WTC11 (cell line): Measurements from ENCODE around the gene DYNC1LI2. TPM values are rescaled to one million over a fixed set of nuclear protein-coding genes. Genes with fewer than 3 reads are reported as not detected.
A peak's percentile ranks its signal among the peaks of the same experiment; 100 is the strongest.

Source experiments
- CREM ChIP-seq: sonication (generic); formaldehyde crosslinking; IDR thresholded peaks from 2 replicates; pipeline ENCODE4 v1.8.1; 2022; ENCODE audit warnings: mild to moderate bottlenecking, missing genetic modification reagents, moderate library complexity
- E2F1 ChIP-seq: sonication (generic); formaldehyde crosslinking; IDR thresholded peaks from 2 replicates; pipeline ENCODE4 v1.8.0; 2022; ENCODE audit warnings: mild to moderate bottlenecking, missing genetic modification reagents
- ETV6 ChIP-seq: sonication (generic); formaldehyde crosslinking; IDR thresholded peaks from 2 replicates; pipeline ENCODE4 v1.8.1; 2022; ENCODE audit warnings: mild to moderate bottlenecking, missing genetic modification reagents
- FOXJ3 ChIP-seq: sonication (generic); formaldehyde crosslinking; IDR thresholded peaks from 2 replicates; pipeline ENCODE4 v1.9.0; 2021; ENCODE audit warnings: missing genetic modification reagents, mild to moderate bottlenecking, borderline replicate concordance
- FOXP1 ChIP-seq: sonication (generic); formaldehyde crosslinking; IDR thresholded peaks from 2 replicates; pipeline ENCODE4 v1.8.0; 2022; ENCODE audit warnings: missing genetic modification reagents, mild to moderate bottlenecking, moderate library complexity, borderline replicate concordance
- GABPB1 ChIP-seq: sonication (generic); formaldehyde crosslinking; IDR thresholded peaks from 2 replicates; pipeline ENCODE4 v1.8.1; 2023; ENCODE audit warnings: mild to moderate bottlenecking, missing genetic modification reagents
- GTF2I ChIP-seq: fragments of 250-450 bp; sonication (Bioruptor Pico); conservative IDR thresholded peaks from 2 replicates; pipeline ENCODE4 v1.4.0; 2021; ENCODE audit warnings: mild to moderate bottlenecking
- MXD4 ChIP-seq: fragments of 250-450 bp; sonication (Bioruptor Pico); IDR thresholded peaks from 2 replicates; pipeline ENCODE4 v1.8.0; 2021; ENCODE audit warnings: mild to moderate bottlenecking, moderate library complexity, borderline replicate concordance
- NR2C2 ChIP-seq: sonication (generic); formaldehyde crosslinking; IDR thresholded peaks from 2 replicates; pipeline ENCODE4 v1.8.0; 2022; ENCODE audit warnings: mild to moderate bottlenecking, missing genetic modification reagents
- PRRX2 ChIP-seq: fragments of 250-450 bp; sonication (Bioruptor Pico); IDR thresholded peaks from 2 replicates; pipeline ENCODE4 v1.8.0; 2021; ENCODE audit warnings: mild to moderate bottlenecking
- STAT6 ChIP-seq: sonication (generic); formaldehyde crosslinking; conservative IDR thresholded peaks from 2 replicates; pipeline ENCODE4 v1.8.1; 2023; ENCODE audit warnings: mild to moderate bottlenecking, low read depth, missing genetic modification reagents, moderate library complexity
- TEAD1 ChIP-seq: sonication (generic); formaldehyde crosslinking; IDR thresholded peaks from 2 replicates; pipeline ENCODE4 v1.8.0; 2022; ENCODE audit warnings: mild to moderate bottlenecking, missing genetic modification reagents
- TP53 ChIP-seq: sonication (generic); formaldehyde crosslinking; IDR thresholded peaks from 2 replicates; pipeline ENCODE4 v1.8.1; 2023; ENCODE audit warnings: mild to moderate bottlenecking, missing genetic modification reagents
- ZNF232 ChIP-seq: sonication (generic); formaldehyde crosslinking; IDR thresholded peaks from 2 replicates; pipeline ENCODE4 v1.8.0; 2022; ENCODE audit warnings: mild to moderate bottlenecking, missing genetic modification reagents
- ZNF317 ChIP-seq: sonication (generic); formaldehyde crosslinking; IDR thresholded peaks from 2 replicates; pipeline ENCODE4 v1.8.1; 2023; ENCODE audit warnings: low read depth, mild to moderate bottlenecking, moderate library complexity, missing genetic modification reagents, borderline replicate concordance
- ZNF416 ChIP-seq: fragments of 250-450 bp; sonication (Bioruptor Pico); IDR thresholded peaks from 2 replicates; pipeline ENCODE4 v1.9.0; 2021; ENCODE audit warnings: mild to moderate bottlenecking, inconsistent platforms
- total RNA-seq: library from RNA; stranded (reverse); gene quantifications from 3 replicates; pipeline ENCODE4 v1.2.3, GENCODE V29; 2021
- TF ChIP-seq, protein P1 (sequence below): fragments of 250-450 bp; sonication (Bioruptor Pico); IDR thresholded peaks from 2 replicates; pipeline ENCODE4 v1.8.0; 2021; ENCODE audit warnings: mild to moderate bottlenecking
- TF ChIP-seq, protein P2 (sequence below): sonication (generic); formaldehyde crosslinking; IDR thresholded peaks from 2 replicates; pipeline ENCODE4 v1.8.1; 2023; ENCODE audit warnings: mild to moderate bottlenecking, missing genetic modification reagents
- TF ChIP-seq, protein P3 (sequence below): sonication (generic); formaldehyde crosslinking; IDR thresholded peaks from 2 replicates; pipeline ENCODE4 v1.8.0; 2022; ENCODE audit warnings: mild to moderate bottlenecking, missing genetic modification reagents
- TF ChIP-seq, protein P4 (sequence below): sonication (generic); formaldehyde crosslinking; IDR thresholded peaks from 2 replicates; pipeline ENCODE4 v1.8.1; 2023; ENCODE audit warnings: mild to moderate bottlenecking, missing genetic modification reagents, borderline replicate concordance
- TF ChIP-seq, protein P5 (sequence below): sonication (generic); formaldehyde crosslinking; IDR thresholded peaks from 2 replicates; pipeline ENCODE4 v1.8.0; 2022; ENCODE audit warnings: mild to moderate bottlenecking, missing genetic modification reagents

Gene DYNC1LI2
- total RNA-seq, 1 experiment from 2014 or later: 89.8 TPM

- 0 out of 2 replicates have a peak, but pooled peaks have one; percentile 66 for TF ChIP-seq STAT6 (CRISPR knock-in tag)
- no peak for TF ChIP-seq E2F1 (CRISPR knock-in tag)
- TF ChIP-seq PRRX2 (CRISPR knock-in tag): peak; percentile 68; the same call in 1 of the 2 replicates
- peak; percentile 52; the same call in 1 of the 2 replicates for TF ChIP-seq CREM (CRISPR knock-in tag)
- peak; percentile 81 for TF ChIP-seq ETV6 (CRISPR knock-in tag)
- TF ChIP-seq MXD4 (CRISPR knock-in tag): no peak
- TF ChIP-seq GTF2I (CRISPR knock-in tag): no peak
- TF ChIP-seq, protein P1, sequence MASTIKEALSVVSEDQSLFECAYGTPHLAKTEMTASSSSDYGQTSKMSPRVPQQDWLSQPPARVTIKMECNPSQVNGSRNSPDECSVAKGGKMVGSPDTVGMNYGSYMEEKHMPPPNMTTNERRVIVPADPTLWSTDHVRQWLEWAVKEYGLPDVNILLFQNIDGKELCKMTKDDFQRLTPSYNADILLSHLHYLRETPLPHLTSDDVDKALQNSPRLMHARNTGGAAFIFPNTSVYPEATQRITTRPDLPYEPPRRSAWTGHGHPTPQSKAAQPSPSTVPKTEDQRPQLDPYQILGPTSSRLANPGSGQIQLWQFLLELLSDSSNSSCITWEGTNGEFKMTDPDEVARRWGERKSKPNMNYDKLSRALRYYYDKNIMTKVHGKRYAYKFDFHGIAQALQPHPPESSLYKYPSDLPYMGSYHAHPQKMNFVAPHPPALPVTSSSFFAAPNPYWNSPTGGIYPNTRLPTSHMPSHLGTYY (CRISPR knock-in tag): no peak
- TF ChIP-seq TP53 (CRISPR knock-in tag): 0 out of 2 replicates have a peak, but pooled peaks have one; percentile 63
- 0 out of 2 replicates have a peak, but pooled peaks have one; percentile 28 for TF ChIP-seq ZNF232 (CRISPR knock-in tag)
- peak; percentile 53; the same call in 1 of the 2 replicates for TF ChIP-seq FOXP1
- TF ChIP-seq NR2C2 (CRISPR knock-in tag): no peak
- TF ChIP-seq, protein P2, sequence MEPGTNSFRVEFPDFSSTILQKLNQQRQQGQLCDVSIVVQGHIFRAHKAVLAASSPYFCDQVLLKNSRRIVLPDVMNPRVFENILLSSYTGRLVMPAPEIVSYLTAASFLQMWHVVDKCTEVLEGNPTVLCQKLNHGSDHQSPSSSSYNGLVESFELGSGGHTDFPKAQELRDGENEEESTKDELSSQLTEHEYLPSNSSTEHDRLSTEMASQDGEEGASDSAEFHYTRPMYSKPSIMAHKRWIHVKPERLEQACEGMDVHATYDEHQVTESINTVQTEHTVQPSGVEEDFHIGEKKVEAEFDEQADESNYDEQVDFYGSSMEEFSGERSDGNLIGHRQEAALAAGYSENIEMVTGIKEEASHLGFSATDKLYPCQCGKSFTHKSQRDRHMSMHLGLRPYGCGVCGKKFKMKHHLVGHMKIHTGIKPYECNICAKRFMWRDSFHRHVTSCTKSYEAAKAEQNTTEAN (CRISPR knock-in tag): no peak
- no peak for TF ChIP-seq FOXJ3
- TF ChIP-seq, protein P3, sequence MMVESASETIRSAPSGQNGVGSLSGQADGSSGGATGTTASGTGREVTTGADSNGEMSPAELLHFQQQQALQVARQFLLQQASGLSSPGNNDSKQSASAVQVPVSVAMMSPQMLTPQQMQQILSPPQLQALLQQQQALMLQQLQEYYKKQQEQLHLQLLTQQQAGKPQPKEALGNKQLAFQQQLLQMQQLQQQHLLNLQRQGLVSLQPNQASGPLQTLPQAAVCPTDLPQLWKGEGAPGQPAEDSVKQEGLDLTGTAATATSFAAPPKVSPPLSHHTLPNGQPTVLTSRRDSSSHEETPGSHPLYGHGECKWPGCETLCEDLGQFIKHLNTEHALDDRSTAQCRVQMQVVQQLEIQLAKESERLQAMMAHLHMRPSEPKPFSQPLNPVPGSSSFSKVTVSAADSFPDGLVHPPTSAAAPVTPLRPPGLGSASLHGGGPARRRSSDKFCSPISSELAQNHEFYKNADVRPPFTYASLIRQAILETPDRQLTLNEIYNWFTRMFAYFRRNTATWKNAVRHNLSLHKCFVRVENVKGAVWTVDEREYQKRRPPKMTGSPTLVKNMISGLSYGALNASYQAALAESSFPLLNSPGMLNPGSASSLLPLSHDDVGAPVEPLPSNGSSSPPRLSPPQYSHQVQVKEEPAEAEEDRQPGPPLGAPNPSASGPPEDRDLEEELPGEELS: peak; percentile 71; the same call in 1 of the 2 replicates
- TF ChIP-seq ZNF317 (CRISPR knock-in tag): no peak
- peak; percentile 55; the same call in 1 of the 2 replicates for TF ChIP-seq TEAD1
- TF ChIP-seq, protein P4, sequence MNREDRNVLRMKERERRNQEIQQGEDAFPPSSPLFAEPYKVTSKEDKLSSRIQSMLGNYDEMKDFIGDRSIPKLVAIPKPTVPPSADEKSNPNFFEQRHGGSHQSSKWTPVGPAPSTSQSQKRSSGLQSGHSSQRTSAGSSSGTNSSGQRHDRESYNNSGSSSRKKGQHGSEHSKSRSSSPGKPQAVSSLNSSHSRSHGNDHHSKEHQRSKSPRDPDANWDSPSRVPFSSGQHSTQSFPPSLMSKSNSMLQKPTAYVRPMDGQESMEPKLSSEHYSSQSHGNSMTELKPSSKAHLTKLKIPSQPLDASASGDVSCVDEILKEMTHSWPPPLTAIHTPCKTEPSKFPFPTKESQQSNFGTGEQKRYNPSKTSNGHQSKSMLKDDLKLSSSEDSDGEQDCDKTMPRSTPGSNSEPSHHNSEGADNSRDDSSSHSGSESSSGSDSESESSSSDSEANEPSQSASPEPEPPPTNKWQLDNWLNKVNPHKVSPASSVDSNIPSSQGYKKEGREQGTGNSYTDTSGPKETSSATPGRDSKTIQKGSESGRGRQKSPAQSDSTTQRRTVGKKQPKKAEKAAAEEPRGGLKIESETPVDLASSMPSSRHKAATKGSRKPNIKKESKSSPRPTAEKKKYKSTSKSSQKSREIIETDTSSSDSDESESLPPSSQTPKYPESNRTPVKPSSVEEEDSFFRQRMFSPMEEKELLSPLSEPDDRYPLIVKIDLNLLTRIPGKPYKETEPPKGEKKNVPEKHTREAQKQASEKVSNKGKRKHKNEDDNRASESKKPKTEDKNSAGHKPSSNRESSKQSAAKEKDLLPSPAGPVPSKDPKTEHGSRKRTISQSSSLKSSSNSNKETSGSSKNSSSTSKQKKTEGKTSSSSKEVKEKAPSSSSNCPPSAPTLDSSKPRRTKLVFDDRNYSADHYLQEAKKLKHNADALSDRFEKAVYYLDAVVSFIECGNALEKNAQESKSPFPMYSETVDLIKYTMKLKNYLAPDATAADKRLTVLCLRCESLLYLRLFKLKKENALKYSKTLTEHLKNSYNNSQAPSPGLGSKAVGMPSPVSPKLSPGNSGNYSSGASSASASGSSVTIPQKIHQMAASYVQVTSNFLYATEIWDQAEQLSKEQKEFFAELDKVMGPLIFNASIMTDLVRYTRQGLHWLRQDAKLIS: no peak
- TF ChIP-seq, protein P5, sequence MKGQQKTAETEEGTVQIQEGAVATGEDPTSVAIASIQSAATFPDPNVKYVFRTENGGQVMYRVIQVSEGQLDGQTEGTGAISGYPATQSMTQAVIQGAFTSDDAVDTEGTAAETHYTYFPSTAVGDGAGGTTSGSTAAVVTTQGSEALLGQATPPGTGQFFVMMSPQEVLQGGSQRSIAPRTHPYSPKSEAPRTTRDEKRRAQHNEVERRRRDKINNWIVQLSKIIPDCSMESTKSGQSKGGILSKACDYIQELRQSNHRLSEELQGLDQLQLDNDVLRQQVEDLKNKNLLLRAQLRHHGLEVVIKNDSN (CRISPR knock-in tag): no peak
- 0 out of 2 replicates have a peak, but pooled peaks have one; percentile 65 for TF ChIP-seq ZNF416 (CRISPR knock-in tag)
- TF ChIP-seq GABPB1 (CRISPR knock-in tag): peak; percentile 16; the same call in 1 of the 2 replicates
Measured at GRCh38 chr16:66751303-66751991, at the start of gene DYNC1LI2 (continued).
